ENCODE results near the gene LAMA4. TPM values are rescaled to one million over a fixed set of nuclear protein-coding genes. Genes with fewer than 3 reads are reported as not detected.

The LAMA4 gene
- total and polyA plus RNA-seq, 8 donors, result 9.7 to 324 (median 43.9) TPM

DNA sequence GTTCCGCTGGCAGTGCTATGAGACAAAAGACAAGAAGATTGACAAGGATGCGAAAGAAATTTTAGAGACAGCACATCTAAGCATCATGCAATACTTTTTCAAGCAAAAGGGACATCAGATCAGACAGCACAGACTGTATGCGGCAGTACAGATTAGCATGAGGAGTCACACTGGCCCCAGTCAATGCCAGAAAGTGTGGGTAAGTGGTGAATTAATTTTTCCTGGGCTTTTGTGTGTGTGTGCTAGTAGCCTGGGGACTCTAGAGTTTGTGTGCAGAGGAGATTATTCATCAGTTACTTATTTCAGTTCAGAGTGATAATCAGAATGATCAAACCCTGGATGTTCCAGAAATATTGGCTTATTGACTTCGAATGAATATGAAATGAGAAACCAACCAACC, 47.2 kb downstream of the LAMA4 start:
- no peak overlapping the region for H3K27ac ChIP-seq
- peaks cover 0 to 39% (median 19%) of the 10 kb centered on the region in 4 donors for H3K4me1 ChIP-seq
- no peaks in the 10 kb centered on the region for H3K27me3 ChIP-seq
- H3K36me3 ChIP-seq, result peaks cover 0 to 19% (median 9%) of the 10 kb centered on the region in 4 donors
- 85 to 95% (median 92%) methylated on average over 4 of the region's 4 CpGs for WGBS, 5 donors
- no peak for DNase-seq
- TF ChIP-seq POLR2A (IDR thresholded peaks at IDR 0.05), result no peak
- TF ChIP-seq POLR2AphosphoS5 (IDR thresholded peaks at IDR 0.05), result no peak
- TF ChIP-seq, protein P1, sequence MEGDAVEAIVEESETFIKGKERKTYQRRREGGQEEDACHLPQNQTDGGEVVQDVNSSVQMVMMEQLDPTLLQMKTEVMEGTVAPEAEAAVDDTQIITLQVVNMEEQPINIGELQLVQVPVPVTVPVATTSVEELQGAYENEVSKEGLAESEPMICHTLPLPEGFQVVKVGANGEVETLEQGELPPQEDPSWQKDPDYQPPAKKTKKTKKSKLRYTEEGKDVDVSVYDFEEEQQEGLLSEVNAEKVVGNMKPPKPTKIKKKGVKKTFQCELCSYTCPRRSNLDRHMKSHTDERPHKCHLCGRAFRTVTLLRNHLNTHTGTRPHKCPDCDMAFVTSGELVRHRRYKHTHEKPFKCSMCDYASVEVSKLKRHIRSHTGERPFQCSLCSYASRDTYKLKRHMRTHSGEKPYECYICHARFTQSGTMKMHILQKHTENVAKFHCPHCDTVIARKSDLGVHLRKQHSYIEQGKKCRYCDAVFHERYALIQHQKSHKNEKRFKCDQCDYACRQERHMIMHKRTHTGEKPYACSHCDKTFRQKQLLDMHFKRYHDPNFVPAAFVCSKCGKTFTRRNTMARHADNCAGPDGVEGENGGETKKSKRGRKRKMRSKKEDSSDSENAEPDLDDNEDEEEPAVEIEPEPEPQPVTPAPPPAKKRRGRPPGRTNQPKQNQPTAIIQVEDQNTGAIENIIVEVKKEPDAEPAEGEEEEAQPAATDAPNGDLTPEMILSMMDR (IDR thresholded peaks at IDR 0.05), result no peak
- intact Hi-C loops (cut with DNase I; ENCODE audit: low total_unique reads), result no loop called here
- no peaks in the 10 kb centered on the region for H3K9me3 ChIP-seq
- H3K4me3 ChIP-seq, result no peak overlapping the region

DNA sequence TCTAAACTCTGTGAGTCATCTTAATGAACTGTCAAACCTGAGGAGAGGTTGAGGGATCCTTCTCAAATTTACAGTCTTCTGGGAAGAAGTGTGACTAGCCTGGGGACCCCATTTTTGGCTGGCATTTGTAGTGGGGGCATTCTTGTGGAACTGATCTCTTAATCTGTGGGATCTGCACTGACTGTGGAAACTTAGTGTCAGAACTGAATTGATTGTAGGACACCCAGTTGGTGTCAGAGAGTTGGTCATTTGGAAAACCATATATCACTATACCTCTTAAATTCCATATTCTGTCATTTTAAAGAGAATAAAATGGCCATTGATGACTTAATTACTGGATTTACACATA, 48.3 kb downstream of the LAMA4 start:
- Histone ChIP-seq H3K36me3 (peaks cover 0 to 25% (median 7%) of the 10 kb centered on the region in 4 donors), H3K27me3 (no peaks in the 10 kb centered on the region), H3K4me3 (no peak overlapping the region), H3K27ac (peak overlapping the region in 3 of 5 donors; percentile 63 to 76 (median 67)), H3K4me1 (peaks cover 0 to 39% (median 19%) of the 10 kb centered on the region in 4 donors), H3K9me3 (no peaks in the 10 kb centered on the region)
- intact Hi-C loops (cut with DNase I; ENCODE audit: low total_unique reads), result no loop called here
- no peak for DNase-seq
- TF ChIP-seq EP300 (IDR thresholded peaks at IDR 0.05) (no peak), POLR2A (IDR thresholded peaks at IDR 0.05) (no peak), POLR2AphosphoS5 (IDR thresholded peaks at IDR 0.05) (no peak)
- TF ChIP-seq, protein P1 (IDR thresholded peaks at IDR 0.05), result no peak

DNA sequence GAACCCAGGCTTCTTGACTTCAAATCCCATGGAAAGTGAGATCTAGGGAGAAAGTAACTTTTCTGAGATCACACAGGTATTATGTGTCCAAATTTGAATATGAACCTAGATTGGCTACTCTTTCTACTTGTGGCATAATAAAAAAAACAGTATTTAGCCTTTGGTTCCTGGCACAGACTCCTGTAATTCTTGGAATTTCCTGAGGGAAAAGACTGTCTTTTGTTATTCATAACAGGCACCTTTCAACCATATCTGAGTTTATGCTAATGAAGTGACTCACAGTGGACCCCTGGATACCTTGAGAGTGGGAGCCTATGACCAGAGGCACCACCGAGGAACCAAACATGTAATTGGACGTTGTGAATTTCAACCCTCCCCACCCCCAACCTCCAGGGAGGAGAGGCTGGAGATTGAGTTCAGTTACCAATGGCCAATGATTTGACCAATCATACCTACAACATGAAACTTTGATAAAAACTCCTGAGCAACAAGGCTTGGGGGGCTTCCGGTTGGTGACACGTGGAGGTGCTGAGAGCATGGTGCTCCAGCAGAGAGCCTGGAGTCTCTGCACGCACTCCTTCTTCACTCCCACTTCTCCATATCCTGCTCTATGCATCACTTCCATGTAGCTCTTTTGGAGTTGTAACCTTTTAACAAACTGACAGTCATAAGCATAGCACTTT, 48.8 kb downstream of the LAMA4 start:
- DNase-seq, result no peak
- TF ChIP-seq POLR2AphosphoS5 (IDR thresholded peaks at IDR 0.05) (no peak), EP300 (IDR thresholded peaks at IDR 0.05) (no peak), POLR2A (IDR thresholded peaks at IDR 0.05) (no peak)
- TF ChIP-seq, protein P1 (IDR thresholded peaks at IDR 0.05), result no peak
- H3K27ac ChIP-seq, result peak overlapping the region in 4 of 5 donors; percentile 17 to 76 (median 65)
- WGBS, 5 donors, result 82 to 93% (median 89%) methylated on average over 5 of the region's 5 CpGs
- intact Hi-C loops (cut with DNase I; ENCODE audit: low total_unique reads), result no loop called here
- peaks cover 0 to 30% (median 7%) of the 10 kb centered on the region in 4 donors for H3K36me3 ChIP-seq
- H3K9me3 ChIP-seq, result no peaks in the 10 kb centered on the region
- peaks cover 0 to 39% (median 19%) of the 10 kb centered on the region in 4 donors for H3K4me1 ChIP-seq
- H3K27me3 ChIP-seq, result no peaks in the 10 kb centered on the region
- no peak overlapping the region for H3K4me3 ChIP-seq

DNA sequence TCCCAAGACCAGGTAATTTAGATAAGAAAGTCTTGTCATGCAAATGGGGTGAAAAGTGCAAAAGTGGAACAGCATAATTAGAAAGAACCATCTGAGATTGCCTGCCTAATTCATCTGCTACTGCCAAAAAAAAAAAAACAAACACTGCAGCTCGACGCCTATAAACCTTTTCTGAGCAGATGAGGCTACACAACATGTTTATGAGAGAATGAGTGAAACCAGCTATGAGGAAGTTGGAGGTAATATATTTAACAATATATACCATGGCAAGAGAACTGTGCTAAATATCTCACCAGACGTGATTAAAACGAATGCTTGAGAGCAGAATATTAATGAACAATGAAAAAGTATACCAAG, 50.0 kb downstream of the LAMA4 start:
- no peak for TF ChIP-seq EP300 (IDR thresholded peaks at IDR 0.05)
- TF ChIP-seq POLR2AphosphoS5 (IDR thresholded peaks at IDR 0.05), result no peak
- TF ChIP-seq, protein P1 (IDR thresholded peaks at IDR 0.05), result no peak
- TF ChIP-seq POLR2A (IDR thresholded peaks at IDR 0.05), result no peak
- no peak for DNase-seq
- no peaks in the 10 kb centered on the region for H3K27me3 ChIP-seq
- H3K4me1 ChIP-seq, result peaks cover 0 to 30% (median 19%) of the 10 kb centered on the region in 4 donors
- no peaks in the 10 kb centered on the region for H3K9me3 ChIP-seq
- intact Hi-C loops (cut with DNase I; ENCODE audit: low total_unique reads), result no loop called here
- H3K27ac ChIP-seq, result peak overlapping the region in 4 of 5 donors; percentile 63 to 76 (median 66)
- no peak overlapping the region for H3K4me3 ChIP-seq
- WGBS, 5 donors, result 51 to 72% (median 64%) methylated on average over 4 of the region's 4 CpGs
- peaks cover 0 to 39% (median 7%) of the 10 kb centered on the region in 4 donors for H3K36me3 ChIP-seq
